HEK293 (cell line): Measurements from ENCODE around the gene SYNGR3.
A peak's percentile ranks its signal among the peaks of the same experiment; 100 is the strongest.

Source experiments
- CTCF ChIA-PET: fragments of 350-600 bp; formaldehyde crosslinking; extraction: SDS; loops from one replicate; lab custom pipeline; 2021; ENCODE audit warnings: antibody characterized with exemption; lab: Yijun Ruan, JAX
- POLR2A ChIA-PET: fragments of 300-600 bp; formaldehyde crosslinking; extraction: SDS; loops from one replicate; lab custom pipeline; 2020; ENCODE audit warnings: antibody characterized with exemption, inconsistent platforms; lab: Yijun Ruan, JAX
- H3K27ac ChIP-seq: fragments of 200-500 bp; sonication (Bioruptor generic); 2 replicates; pipeline ENCODE4 v1.5.1; 2014; ENCODE audit warnings: low read depth, low read length, control low read depth, inconsistent platforms; ENCODE audit errors: extremely low read depth
- H3K36me3 ChIP-seq, 2 experiments: fragments of 200-500 bp in 1 of 2; sonication (Bioruptor generic) in 1 of 2; 1 replicate in 1 of 2; 2 replicates in 1 of 2; pipeline ENCODE4 v1.5.1; 2014 to 2017; ENCODE audit warnings: inconsistent platforms in 2 of 2, low read length in 2 of 2; ENCODE audit not compliant: control insufficient read depth in 2 of 2, insufficient read depth in 1 of 2
- H3K4me1 ChIP-seq: fragments of 200-500 bp; sonication (Bioruptor generic); 2 replicates; pipeline ENCODE4 v1.5.1; 2014; ENCODE audit warnings: mild to moderate bottlenecking, low read length, inconsistent platforms; ENCODE audit not compliant: control insufficient read depth, insufficient read depth
- H3K4me3 ChIP-seq: 2 replicates; pipeline ENCODE4 v1.5.1; 2011; ENCODE audit warnings: low read depth, mild to moderate bottlenecking, control low read depth, low read length, moderate library complexity
- H3K9me3 ChIP-seq: fragments of 200-500 bp; sonication (Bioruptor generic); 2 replicates; pipeline ENCODE4 v1.5.1; 2014; ENCODE audit warnings: low read depth, low read length, inconsistent platforms; ENCODE audit not compliant: control insufficient read depth, insufficient read depth
- BCL11A ChIP-seq: fragments of 450-650 bp; formaldehyde crosslinking; IDR thresholded peaks from 2 replicates; pipeline ENCODE4 v1.5.1; 2016; ENCODE audit warnings: low read depth, missing biosample characterization, missing genetic modification characterization
- EGR2 ChIP-seq: fragments of 450-650 bp; formaldehyde crosslinking; IDR thresholded peaks from 2 replicates; pipeline ENCODE4 v1.5.1; 2016; ENCODE audit warnings: low read depth, missing biosample characterization, missing genetic modification characterization
- GLIS1 ChIP-seq: fragments of 450-650 bp; formaldehyde crosslinking; IDR thresholded peaks from 2 replicates; pipeline ENCODE4 v1.5.1; 2016; ENCODE audit warnings: missing biosample characterization, missing genetic modification characterization
- OVOL3 ChIP-seq: fragments of 450-650 bp; formaldehyde crosslinking; IDR thresholded peaks from 2 replicates; pipeline ENCODE4 v1.5.1; 2016; ENCODE audit warnings: missing biosample characterization, missing genetic modification characterization
- SP2 ChIP-seq: fragments of 450-650 bp; formaldehyde crosslinking; IDR thresholded peaks from 2 replicates; pipeline ENCODE4 v1.5.1; 2016; ENCODE audit warnings: missing biosample characterization, missing genetic modification characterization
- ZNF184 ChIP-seq: fragments of 450-650 bp; IDR thresholded peaks from 2 replicates; pipeline ENCODE4 v1.5.1; 2018; ENCODE audit warnings: missing biosample characterization, mild to moderate bottlenecking, missing genetic modification characterization
- ZNF2 ChIP-seq: fragments of 450-650 bp; formaldehyde crosslinking; IDR thresholded peaks from 2 replicates; pipeline ENCODE4 v1.5.1; 2016; ENCODE audit warnings: missing biosample characterization, missing genetic modification characterization
- ZNF335 ChIP-seq: fragments of 450-650 bp; formaldehyde crosslinking; conservative IDR thresholded peaks from 2 replicates; pipeline ENCODE4 v1.5.1; 2016; ENCODE audit warnings: missing biosample characterization, missing genetic modification characterization
- ZNF433 ChIP-seq: fragments of 450-650 bp; formaldehyde crosslinking; IDR thresholded peaks from 2 replicates; pipeline ENCODE4 v1.5.1; 2016; ENCODE audit warnings: missing biosample characterization, missing genetic modification characterization, low read depth
- ZNF76 ChIP-seq: fragments of 450-650 bp; formaldehyde crosslinking; IDR thresholded peaks from 2 replicates; pipeline ENCODE4; 2016; ENCODE audit warnings: low read depth, missing biosample characterization, missing genetic modification characterization, borderline replicate concordance
- ZNF785 ChIP-seq: fragments of 450-650 bp; formaldehyde crosslinking; IDR thresholded peaks from 2 replicates; pipeline ENCODE4 v1.5.1; 2016; ENCODE audit warnings: missing biosample characterization, missing genetic modification characterization
- TF ChIP-seq, protein P1 (sequence below): fragments of 450-650 bp; formaldehyde crosslinking; IDR thresholded peaks from 2 replicates; pipeline ENCODE4 v1.5.1; 2016; ENCODE audit warnings: missing biosample characterization, missing genetic modification characterization
- TF ChIP-seq, protein P2 (sequence below): fragments of 450-650 bp; formaldehyde crosslinking; IDR thresholded peaks from 2 replicates; pipeline ENCODE4 v1.5.1; 2016; ENCODE audit warnings: missing biosample characterization, missing genetic modification characterization
- TF ChIP-seq, protein P3 (sequence below): fragments of 450-650 bp; formaldehyde crosslinking; IDR thresholded peaks from 2 replicates; pipeline ENCODE4 v1.5.1; 2016; ENCODE audit warnings: missing biosample characterization, missing genetic modification characterization, low read depth
- TF ChIP-seq, protein P4 (sequence below): fragments of 450-650 bp; formaldehyde crosslinking; IDR thresholded peaks from 2 replicates; pipeline ENCODE4 v1.5.1; 2017; ENCODE audit warnings: missing biosample characterization, mild to moderate bottlenecking, missing genetic modification characterization, moderate library complexity
- TF ChIP-seq, protein P5 (sequence below): fragments of 450-650 bp; formaldehyde crosslinking; conservative IDR thresholded peaks from 2 replicates; pipeline ENCODE4 v1.5.1; 2016; ENCODE audit warnings: low read depth, missing biosample characterization, missing genetic modification characterization

SYNGR3 gene

DNA sequence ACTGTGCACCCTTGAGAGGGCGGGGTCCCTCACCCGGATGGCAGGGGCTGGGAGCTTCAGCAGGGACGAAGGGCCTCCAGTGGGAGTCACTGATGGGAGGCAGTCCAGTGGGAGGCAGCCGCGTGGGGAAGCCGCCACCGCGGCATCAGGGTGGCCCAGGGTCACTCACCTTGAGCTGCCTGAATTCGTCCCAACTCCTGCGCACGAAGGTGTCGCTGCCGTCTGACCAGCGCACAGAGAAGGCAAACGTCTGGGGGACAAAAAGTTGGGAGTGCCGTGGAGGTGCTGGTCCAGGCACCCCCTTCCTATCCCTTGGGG is 9.0 kb upstream of the SYNGR3 start (continued):
- TF ChIP-seq, protein P1, sequence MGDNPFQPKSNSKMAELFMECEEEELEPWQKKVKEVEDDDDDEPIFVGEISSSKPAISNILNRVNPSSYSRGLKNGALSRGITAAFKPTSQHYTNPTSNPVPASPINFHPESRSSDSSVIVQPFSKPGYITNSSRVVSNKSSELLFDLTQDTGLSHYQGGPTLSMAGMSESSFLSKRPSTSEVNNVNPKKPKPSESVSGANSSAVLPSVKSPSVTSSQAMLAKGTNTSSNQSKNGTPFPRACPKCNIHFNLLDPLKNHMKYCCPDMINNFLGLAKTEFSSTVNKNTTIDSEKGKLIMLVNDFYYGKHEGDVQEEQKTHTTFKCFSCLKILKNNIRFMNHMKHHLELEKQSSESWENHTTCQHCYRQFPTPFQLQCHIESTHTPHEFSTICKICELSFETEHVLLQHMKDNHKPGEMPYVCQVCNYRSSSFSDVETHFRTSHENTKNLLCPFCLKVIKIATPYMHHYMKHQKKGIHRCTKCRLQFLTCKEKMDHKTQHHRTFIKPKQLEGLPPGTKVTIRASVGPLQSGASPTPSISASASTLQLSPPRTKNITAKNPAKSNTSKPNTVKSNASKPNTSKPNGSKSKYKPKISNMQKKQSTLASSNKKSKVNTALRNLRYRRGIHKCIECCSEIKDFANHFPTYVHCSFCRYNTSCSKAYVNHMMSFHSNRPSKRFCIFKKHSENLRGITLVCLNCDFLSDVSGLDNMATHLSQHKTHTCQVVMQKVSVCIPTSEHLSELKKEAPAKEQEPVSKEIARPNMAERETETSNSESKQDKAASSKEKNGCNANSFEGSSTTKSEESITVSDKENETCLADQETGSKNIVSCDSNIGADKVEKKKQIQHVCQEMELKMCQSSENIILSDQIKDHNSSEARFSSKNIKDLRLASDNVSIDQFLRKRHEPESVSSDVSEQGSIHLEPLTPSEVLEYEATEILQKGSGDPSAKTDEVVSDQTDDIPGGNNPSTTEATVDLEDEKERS, result no peak

DNA sequence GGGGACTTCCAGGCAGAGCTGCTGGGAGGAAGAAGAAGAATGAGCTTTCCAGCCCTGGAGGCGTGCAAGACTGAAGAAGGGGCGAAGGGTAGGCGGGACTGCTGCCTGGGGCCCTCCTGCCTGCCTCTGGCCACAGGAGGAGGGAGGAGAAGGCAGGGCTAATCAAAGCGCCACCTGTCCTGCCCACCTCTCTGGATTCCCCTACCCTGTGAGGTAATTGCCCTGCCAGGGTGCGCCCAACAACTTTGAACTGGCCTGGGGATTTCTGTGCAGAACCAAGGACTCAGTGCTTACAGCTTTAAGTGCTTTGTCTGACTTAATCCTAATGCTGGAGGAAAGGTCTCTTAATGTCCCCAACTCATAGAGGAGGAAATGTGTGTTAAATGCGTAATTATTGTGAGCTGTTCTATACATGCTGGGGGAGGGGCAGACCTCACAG is 8.4 kb upstream of the SYNGR3 start, which contains the start of gene NOXO1:
Gene NOXO1 (minus strand): TSS at position 72 of the 439 bp plus-strand sequence. CDS start 290 bp downstream, outside the sequence.
- POLR2A ChIA-PET, result interaction anchor here (1.0 to 10.1 kb wide), 3 partner anchors 16 to 174 kb away, joined by 3 to 76 read pairs (median 8); partner anchors contain the start of genes RPS2 and TRAF7
- Histone ChIP-seq H3K4me1 (peaks cover 7% of the 10 kb centered on the region; the same call in 1 of the 2 replicates), H3K4me3 (no peak within 1 kb of the TSS), H3K27ac (no peak within 1 kb of the TSS)
- TF ChIP-seq, protein P2, sequence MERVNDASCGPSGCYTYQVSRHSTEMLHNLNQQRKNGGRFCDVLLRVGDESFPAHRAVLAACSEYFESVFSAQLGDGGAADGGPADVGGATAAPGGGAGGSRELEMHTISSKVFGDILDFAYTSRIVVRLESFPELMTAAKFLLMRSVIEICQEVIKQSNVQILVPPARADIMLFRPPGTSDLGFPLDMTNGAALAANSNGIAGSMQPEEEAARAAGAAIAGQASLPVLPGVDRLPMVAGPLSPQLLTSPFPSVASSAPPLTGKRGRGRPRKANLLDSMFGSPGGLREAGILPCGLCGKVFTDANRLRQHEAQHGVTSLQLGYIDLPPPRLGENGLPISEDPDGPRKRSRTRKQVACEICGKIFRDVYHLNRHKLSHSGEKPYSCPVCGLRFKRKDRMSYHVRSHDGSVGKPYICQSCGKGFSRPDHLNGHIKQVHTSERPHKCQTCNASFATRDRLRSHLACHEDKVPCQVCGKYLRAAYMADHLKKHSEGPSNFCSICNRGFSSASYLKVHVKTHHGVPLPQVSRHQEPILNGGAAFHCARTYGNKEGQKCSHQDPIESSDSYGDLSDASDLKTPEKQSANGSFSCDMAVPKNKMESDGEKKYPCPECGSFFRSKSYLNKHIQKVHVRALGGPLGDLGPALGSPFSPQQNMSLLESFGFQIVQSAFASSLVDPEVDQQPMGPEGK (tag by site-specific recombination), result peak; percentile 9; the same call in 1 of the 2 replicates
- TF ChIP-seq, protein P3, sequence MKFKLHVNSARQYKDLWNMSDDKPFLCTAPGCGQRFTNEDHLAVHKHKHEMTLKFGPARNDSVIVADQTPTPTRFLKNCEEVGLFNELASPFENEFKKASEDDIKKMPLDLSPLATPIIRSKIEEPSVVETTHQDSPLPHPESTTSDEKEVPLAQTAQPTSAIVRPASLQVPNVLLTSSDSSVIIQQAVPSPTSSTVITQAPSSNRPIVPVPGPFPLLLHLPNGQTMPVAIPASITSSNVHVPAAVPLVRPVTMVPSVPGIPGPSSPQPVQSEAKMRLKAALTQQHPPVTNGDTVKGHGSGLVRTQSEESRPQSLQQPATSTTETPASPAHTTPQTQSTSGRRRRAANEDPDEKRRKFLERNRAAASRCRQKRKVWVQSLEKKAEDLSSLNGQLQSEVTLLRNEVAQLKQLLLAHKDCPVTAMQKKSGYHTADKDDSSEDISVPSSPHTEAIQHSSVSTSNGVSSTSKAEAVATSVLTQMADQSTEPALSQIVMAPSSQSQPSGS (tag by site-specific recombination), result no peak
- no peak for TF ChIP-seq OVOL3
- TF ChIP-seq ZNF785 (tag by site-specific recombination), result no peak
- TF ChIP-seq, protein P4, sequence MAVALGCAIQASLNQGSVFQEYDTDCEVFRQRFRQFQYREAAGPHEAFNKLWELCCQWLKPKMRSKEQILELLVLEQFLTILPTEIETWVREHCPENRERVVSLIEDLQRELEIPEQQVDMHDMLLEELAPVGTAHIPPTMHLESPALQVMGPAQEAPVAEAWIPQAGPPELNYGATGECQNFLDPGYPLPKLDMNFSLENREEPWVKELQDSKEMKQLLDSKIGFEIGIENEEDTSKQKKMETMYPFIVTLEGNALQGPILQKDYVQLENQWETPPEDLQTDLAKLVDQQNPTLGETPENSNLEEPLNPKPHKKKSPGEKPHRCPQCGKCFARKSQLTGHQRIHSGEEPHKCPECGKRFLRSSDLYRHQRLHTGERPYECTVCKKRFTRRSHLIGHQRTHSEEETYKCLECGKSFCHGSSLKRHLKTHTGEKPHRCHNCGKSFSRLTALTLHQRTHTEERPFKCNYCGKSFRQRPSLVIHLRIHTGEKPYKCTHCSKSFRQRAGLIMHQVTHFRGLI, result 0 out of 2 replicates have a peak, but pooled peaks have one; percentile 21
- peak; percentile 41; the same call in 1 of the 2 replicates for TF ChIP-seq EGR2 (tag by site-specific recombination)
- no peak for TF ChIP-seq ZNF184 (tag by site-specific recombination)
- TF ChIP-seq ZNF335, result 0 out of 2 replicates have a peak, but pooled peaks have one; percentile 13
- TF ChIP-seq SP2 (tag by site-specific recombination), result peak; percentile 51
- TF ChIP-seq ZNF433, result no peak
- no peak for TF ChIP-seq BCL11A (tag by site-specific recombination)
- no peak for TF ChIP-seq ZNF2
- TF ChIP-seq, protein P5, sequence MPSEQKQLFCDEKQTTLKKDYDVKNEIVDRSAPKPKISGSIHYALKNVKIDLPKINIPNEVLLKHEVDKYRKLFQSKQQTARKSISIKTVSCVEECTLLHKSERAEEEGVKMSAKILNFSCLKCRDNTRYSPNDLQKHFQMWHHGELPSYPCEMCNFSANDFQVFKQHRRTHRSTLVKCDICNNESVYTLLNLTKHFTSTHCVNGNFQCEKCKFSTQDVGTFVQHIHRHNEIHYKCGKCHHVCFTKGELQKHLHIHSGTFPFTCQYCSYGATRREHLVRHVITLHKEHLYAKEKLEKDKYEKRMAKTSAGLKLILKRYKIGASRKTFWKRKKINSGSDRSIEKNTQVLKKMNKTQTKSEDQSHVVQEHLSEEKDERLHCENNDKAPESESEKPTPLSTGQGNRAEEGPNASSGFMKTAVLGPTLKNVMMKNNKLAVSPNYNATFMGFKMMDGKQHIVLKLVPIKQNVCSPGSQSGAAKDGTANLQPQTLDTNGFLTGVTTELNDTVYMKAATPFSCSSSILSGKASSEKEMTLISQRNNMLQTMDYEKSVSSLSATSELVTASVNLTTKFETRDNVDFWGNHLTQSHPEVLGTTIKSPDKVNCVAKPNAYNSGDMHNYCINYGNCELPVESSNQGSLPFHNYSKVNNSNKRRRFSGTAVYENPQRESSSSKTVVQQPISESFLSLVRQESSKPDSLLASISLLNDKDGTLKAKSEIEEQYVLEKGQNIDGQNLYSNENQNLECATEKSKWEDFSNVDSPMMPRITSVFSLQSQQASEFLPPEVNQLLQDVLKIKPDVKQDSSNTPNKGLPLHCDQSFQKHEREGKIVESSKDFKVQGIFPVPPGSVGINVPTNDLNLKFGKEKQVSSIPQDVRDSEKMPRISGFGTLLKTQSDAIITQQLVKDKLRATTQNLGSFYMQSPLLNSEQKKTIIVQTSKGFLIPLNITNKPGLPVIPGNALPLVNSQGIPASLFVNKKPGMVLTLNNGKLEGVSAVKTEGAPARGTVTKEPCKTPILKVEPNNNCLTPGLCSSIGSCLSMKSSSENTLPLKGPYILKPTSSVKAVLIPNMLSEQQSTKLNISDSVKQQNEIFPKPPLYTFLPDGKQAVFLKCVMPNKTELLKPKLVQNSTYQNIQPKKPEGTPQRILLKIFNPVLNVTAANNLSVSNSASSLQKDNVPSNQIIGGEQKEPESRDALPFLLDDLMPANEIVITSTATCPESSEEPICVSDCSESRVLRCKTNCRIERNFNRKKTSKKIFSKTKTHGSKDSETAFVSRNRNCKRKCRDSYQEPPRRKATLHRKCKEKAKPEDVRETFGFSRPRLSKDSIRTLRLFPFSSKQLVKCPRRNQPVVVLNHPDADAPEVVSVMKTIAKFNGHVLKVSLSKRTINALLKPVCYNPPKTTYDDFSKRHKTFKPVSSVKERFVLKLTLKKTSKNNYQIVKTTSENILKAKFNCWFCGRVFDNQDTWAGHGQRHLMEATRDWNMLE, result no peak
- TF ChIP-seq ZNF76, result no peak
- TF ChIP-seq GLIS1 (tag by site-specific recombination), result peak; percentile 23; the same call in 1 of the 2 replicates
- TF ChIP-seq, all 188 proteins: peak for 6
- CTCF ChIA-PET, result interaction anchor here (0.5 kb wide), 1 partner anchor 82 kb away, joined by 3 read pairs; no protein-coding TSS in a partner anchor
- H3K9me3 ChIP-seq, result no peaks in the 10 kb centered on the region
- H3K36me3 ChIP-seq, result peaks cover 0 to 47% of the 10 kb centered on the region in 2 experiments; a peak in 1 of 3 replicates
